ENCODE data around the gene MYF5.

GRCh38 chr12:80709811-80710726 is 6.6 kb upstream of the MYF5 start:
- TF ChIP-seq EGR1 (IDR thresholded peaks at IDR 0.05) (no peak), YY1 (IDR thresholded peaks at IDR 0.05; ENCODE audit: low read depth) (no peak), FOXM1 (IDR thresholded peaks at IDR 0.05; ENCODE audit: borderline replicate concordance, low read depth) (no peak), USF1 (IDR thresholded peaks at IDR 0.05) (no peak), RAD21 (IDR thresholded peaks at IDR 0.05; ENCODE audit: low read depth) (peak; percentile 42), MAX (IDR thresholded peaks at IDR 0.05) (no peak), REST (IDR thresholded peaks at IDR 0.05; ENCODE audit: low read depth) (no peak), EP300 (IDR thresholded peaks at IDR 0.05; ENCODE audit: borderline replicate concordance) (no peak), CREB1 (IDR thresholded peaks at IDR 0.05; ENCODE audit: low read depth) (no peak), ZBTB7A (IDR thresholded peaks at IDR 0.05; ENCODE audit: low read depth) (no peak), TAF1 (IDR thresholded peaks at IDR 0.05; ENCODE audit: low read depth) (no peak)

Measured in Ishikawa (cell line).